SW480 (cell line): ENCODE data around the gene MORN1.
"Not testable (repeated sequence)": the region's sequence is repeated elsewhere in the genome, so short reads cannot be mapped to it uniquely, and the experiment has no call there.

ENCODE experiments used
- DNase-seq: peaks from one replicate; pipeline ENCODE4 v3.0.0-alpha.2; 2016; ENCODE audit warnings: low spot score

Gene MORN1

DNA sequence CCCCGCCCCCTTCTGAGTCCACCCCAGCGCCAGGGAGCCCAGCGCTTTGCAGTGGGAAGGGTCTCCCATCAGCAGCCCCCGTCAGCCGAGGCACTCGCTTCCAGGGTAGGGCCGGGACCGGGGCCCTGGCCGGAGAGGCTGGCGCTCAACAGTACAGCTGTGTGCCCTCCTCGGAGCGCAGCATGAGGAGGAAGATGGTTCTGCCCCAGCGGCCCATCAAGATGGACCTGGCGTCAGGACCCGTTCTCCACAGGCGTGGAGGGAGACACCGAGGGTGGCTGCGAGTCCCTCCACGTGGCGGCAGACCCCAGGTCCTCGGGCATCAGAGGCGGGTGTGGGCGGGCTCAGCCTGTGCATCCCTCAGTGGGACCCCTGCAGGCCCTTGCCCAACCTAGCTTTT is 54.3 kb downstream of the MORN1 start:
- DNase-seq: no peak

DNA sequence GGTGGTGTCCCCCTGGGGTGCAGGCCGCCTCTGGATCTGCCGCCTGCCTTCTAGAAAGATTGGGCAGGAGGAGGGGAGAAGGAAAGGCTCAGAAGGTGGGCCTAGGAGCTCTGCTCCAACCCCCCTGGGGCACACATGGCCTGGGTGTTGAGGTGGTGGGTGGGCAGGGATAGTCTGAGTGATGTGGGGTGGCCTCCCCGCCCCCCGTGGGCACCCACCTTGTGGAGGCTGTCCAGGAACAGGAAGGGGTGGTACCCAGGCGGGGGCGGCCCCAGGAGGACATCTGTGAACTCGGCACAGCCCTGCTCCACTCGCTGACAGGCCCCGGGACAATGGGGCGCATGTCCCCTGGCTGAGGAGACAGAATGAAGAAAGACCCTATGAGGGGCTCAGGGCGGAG is 54.9 kb downstream of the MORN1 start:
- no peak for DNase-seq

- no peak for DNase-seq
Measured at GRCh38 chr1:2335721-2336455, 55.5 kb downstream of the MORN1 start.

- DNase-seq: no peak
Measured at GRCh38 chr1:2334883-2335534, 56.3 kb downstream of the MORN1 start.

- no peak for DNase-seq
Measured at GRCh38 chr1:2334366-2334765, 57.0 kb downstream of the MORN1 start.

DNA sequence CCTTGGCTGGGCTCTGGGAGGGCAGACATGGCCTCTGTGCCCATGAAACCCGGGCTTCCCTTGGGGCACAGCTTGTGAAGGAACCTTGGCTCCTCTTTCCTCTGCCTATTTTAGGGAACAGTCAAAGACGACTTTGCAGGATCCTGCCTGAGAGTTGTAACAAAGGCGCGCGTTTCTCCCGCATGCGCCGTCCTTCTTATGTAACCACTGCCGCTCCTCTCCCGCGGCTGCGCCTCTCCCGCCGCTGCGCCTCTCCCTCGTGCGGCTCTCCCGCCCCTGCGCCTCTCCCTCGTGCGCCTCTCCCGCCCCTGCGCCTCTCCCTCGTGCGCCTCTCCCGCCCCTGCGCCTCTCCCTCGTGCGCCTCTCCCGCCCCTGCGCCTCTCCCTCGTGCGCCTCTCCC is 59.8 kb downstream of the MORN1 start:
- DNase-seq: not testable (repeated sequence)

DNA sequence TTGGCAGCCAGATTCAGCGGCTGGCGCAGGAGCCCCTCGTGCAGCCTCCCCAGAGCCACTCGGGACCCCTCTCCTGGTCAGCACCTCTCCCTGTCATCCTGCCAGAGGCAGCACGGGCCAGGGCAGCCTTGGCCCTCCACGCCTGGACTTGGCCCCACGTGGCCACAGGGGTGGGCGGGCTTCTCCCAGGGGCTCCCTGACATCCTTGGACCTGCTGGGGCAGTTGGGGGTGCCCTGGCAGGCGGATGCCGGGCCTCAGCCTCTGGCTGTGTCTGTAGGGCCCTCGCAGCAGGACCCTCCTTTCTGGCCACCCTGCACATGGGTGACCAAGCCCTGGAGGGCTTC is 60.2 kb downstream of the MORN1 start:
- DNase-seq: no peak

- no peak for DNase-seq
Measured at GRCh38 chr1:2330519-2331199, 60.7 kb downstream of the MORN1 start.

GRCh38 chr1:2330035-2330434 is 61.3 kb downstream of the MORN1 start:
- DNase-seq: no peak

DNA sequence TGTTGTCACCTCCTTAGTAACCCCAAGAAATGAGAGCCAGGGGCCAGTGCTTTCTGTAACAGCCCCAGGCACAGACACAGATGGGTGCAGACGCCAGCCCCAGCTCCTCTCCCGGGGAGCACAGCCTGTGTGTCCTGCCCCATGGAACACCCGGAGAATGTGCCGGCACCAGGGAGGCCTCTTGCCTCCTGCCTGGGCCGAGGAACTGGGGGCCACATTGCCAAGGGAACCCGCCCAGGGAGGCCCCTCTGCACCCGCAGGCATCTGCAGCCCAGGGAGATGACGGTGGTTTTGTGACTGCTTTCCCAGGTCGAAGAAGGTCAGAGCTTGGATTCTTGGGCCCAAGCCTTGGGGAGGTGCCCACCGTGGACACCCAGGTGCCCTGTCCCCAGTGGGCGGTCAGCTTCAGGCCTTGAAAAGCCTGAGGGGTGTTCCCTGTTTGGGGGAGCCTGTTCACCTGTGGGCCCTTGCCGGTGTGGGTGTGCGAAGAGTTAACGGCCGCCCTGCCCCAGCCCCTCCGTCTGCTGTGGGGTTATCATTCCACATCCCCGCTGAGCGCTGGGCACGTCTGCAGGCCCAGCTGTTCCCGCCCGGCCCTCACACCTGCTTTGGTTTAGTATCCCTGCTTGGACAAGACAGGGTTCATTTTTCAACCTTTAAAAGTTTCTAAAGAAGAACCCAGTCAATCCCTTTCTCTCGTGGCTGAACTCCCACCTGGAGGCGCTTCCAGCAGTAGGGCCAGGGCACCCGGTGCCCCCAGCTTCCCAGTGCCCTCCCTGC is 62.5 kb downstream of the MORN1 start:
- no peak for DNase-seq

DNA sequence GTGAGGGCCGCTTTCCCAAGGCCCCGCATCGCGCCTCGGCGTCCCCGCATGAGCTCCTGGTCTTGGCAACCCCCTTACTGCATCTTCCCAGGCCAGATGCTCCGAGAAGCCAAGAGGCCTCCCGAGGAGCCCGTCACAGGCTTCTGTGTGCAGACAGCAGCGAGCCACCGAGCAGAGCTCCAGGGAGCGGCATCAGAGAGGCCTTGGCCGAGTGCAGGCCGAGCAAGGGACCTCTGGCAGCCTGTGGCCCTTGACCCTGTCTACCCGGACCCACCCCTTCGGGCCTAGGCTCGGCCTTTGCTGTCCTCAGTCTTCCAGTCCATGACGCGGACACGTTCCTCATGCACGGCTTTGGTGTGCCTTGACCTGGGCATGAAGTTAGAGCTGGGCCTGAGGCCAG is 63.5 kb downstream of the MORN1 start:
- DNase-seq: no peak

- not testable (repeated sequence) for DNase-seq
Measured at GRCh38 chr1:2327162-2327561, 64.2 kb downstream of the MORN1 start.

- no peak for DNase-seq
Measured at GRCh38 chr1:2326524-2326923, 64.8 kb downstream of the MORN1 start.

GRCh38 chr1:2324553-2325366 is 66.6 kb downstream of the MORN1 start:
- DNase-seq: no peak

DNA sequence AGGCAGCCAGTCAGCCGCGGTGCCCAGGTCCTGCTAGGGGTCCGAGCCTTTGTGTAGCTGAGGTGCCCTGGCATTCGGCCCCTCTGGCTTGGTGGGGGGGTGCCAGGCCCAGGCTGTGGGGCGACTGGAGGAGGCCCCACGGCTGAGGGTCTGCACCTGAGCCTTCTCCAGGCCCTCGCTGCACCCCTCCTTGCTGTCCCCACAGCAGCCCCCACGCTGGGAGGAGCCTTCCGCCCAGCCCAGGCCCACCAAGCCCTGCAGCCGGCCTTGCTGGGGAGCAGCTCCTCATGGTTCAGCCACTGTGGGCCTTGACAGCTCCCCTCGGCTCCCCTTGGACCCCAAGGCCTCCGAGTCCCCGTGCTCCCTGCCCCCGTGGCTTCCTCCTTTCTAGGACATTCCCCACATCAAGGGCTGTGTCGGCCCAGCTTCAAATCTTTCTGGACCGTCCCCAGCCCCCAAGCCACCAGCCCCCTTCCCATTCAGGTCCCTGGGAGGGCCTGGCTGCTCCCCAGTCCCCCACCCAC is 67.8 kb downstream of the MORN1 start:
- DNase-seq: no peak

DNA sequence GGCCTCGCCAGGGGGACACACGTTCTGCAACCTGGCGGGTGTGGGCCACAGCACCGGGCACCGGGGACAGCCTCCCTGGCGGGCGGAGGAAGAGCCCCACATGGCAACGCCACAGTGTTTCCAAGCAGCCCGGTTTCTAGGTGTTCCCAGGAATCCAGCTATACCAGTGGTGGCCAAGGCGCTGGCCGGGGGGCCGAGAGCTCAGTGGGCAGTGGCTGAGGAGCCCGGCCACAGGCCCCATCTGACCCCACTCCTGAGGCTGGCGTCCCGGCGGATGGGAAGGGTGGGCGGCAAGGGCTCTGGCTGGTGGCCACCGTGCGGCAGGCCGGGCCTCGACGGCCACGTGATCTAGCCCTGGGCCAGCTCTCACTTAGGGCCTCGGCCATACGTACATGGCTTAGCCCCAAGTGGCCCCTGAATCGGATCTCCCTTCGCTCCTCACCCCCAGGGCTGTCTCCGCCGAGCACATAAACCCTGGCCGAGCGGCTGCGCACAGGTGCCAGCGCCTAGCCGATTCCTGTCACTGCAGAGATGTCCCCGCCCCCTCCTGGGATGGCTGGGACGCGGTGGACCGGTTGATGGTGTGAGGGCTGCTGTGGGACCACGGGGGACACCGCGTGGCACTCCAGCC is 68.7 kb downstream of the MORN1 start:
- no peak for DNase-seq

GRCh38 chr1:2322065-2322571 is 69.2 kb downstream of the MORN1 start:
- peak; percentile 51 for DNase-seq

GRCh38 chr1:2320760-2321667 is 70.3 kb downstream of the MORN1 start:
- no peak for DNase-seq

DNA sequence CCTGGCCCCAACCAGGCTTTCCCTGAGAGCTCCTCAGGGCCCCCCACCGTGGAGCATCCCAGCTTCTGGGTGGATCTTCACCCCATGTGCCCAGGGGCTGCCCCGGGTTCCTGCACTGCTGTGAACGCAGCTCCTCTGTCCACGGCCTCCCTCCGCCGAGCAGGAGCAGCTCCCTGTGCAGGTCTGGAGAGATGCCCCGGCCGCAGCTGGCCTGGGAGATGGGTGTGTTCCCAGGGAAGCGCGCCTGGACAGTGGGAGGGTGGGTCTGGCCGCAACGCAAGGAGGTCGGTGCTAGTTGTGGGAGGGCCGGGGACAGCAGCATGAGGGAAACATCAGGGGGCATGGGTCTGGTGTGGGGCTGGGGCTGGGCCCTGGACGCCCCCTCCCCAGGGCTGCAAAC is 71.3 kb downstream of the MORN1 start:
- no peak for DNase-seq

DNA sequence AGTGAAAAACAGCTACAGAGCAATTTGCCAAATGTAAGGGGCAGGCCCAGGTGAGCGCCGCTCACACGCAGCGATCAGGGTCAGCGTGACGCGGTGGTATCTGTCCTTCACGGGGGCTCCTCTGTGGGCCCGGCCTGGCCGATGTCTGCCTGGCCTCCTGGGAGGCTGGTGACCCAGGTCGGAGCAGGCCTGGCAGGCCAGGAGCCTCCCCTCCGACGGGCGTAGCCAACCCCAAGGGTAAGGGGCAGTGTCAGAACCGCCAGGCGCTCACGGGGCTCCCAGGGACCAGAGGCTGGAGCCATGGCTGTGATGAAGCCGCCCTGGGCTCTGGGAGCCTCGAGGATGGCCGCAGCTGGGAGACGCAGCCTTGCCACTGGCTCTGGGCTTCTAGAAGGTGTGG is 72.1 kb downstream of the MORN1 start:
- no peak for DNase-seq
